Activated naive CD4-positive, alpha-beta T cell treated with anti-CD3 and anti-CD28 coated beads, Interleukin-2, amount 50 U/mL, for 16 hours (primary cell): ENCODE measurements around the gene PDK2.
A peak's percentile ranks its signal among the peaks of the same experiment; 100 is the strongest.

ENCODE experiments used
- DNase-seq: peaks from one replicate; pipeline ENCODE4 v3.0.0-alpha.2; 2020

PDK2 gene

GRCh38 chr17:50080096-50080480 lies 15.1 kb upstream of the PDK2 start:
- DNase-seq, result no peak

- DNase-seq, result no peak
Observed at GRCh38 chr17:50080827-50081226, 14.3 kb upstream of the PDK2 start.

- no peak for DNase-seq
Observed at GRCh38 chr17:50081757-50082156, 13.4 kb upstream of the PDK2 start.

DNA sequence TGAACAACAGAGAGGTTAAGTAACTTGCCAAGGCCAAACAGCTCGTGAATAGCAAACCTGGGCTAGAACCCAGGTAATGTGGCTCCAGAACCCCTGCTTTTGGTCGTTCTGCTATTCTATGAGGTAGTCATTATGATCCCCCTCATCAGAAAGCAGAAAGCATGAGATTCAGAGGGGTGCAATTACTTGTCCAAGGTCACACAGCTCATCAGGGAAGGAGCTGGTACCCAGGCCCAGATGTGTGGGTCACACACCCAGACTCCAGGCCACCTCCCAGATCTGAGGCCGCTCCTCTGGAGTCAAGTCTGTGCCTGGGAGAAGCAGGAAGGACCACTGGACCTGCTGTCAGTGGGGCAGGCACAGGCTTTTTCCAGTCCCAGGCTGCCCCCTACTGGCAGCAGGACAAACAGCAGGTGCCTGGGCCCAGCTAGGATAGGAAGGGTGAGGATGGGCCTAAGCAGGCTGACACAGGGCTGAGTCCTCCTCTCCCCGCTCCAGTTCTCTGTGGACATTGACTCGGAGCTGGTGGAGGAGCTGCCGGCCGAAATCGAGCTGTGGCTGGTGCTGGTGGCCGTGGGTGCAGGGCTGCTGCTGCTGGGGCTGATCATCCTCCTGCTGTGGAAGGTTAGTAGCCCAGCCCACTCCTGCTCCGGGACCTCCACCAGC lies 7.8 kb upstream of the PDK2 start:
- DNase-seq, result peak; percentile 72

DNA sequence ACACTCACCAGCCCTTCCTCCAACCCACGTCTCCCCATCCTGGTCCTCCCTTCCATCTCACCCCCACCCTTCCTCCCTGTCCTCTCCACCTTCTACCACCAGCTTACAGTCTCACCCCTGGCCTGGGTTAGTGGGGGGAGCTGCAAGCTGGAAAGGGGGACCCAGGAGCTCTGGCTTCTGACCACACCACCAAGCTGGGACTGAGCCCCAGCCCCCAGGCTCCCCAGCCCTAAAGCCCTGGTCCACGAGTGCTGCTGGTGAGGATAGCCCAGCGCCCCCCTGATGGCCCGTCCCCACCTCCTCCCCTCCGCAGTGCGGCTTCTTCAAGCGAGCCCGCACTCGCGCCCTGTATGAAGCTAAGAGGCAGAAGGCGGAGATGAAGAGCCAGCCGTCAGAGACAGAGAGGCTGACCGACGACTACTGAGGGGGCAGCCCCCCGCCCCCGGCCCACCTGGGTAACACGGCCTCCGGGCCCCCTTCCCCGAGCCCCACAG lies 7.2 kb upstream of the PDK2 start:
- DNase-seq, result no peak

GRCh38 chr17:50088952-50089825 lies 6.0 kb upstream of the PDK2 start:
- DNase-seq, result no peak

GRCh38 chr17:50090071-50090470 lies 5.1 kb upstream of the PDK2 start:
- DNase-seq, result no peak

- no peak for DNase-seq
Observed at GRCh38 chr17:50090971-50091917, 3.9 kb upstream of the PDK2 start.

GRCh38 chr17:50091918-50092285 lies 3.2 kb upstream of the PDK2 start:
- no peak for DNase-seq

GRCh38 chr17:50093246-50093645 lies 1.9 kb upstream of the PDK2 start:
- no peak for DNase-seq

DNA sequence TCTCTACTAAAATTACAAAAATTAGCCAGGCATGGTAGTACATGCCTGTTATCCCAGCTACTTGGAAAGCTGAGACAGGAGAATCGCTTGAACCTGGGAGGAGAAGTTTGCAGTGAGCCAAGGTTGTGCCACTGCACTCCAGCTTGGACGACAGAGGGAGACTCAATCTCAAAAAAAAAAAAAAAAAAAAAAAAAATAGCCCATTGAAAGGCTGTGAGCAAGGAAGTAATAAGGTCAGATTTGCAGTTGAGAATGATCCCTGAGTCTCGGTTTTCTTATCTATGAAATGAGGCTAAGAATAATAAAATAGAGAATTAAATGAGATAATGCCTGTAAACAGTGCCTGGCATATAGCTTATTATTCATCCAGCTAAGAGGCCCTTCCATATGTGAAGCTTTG lies 1.3 kb upstream of the PDK2 start:
- DNase-seq, result no peak

- peak; percentile 91 for DNase-seq
Observed at GRCh38 chr17:50094243-50094752, 853 bp upstream of the PDK2 start.

GRCh38 chr17:50095626-50096037 lies 481 bp downstream of the PDK2 start:
- DNase-seq, result no peak

DNA sequence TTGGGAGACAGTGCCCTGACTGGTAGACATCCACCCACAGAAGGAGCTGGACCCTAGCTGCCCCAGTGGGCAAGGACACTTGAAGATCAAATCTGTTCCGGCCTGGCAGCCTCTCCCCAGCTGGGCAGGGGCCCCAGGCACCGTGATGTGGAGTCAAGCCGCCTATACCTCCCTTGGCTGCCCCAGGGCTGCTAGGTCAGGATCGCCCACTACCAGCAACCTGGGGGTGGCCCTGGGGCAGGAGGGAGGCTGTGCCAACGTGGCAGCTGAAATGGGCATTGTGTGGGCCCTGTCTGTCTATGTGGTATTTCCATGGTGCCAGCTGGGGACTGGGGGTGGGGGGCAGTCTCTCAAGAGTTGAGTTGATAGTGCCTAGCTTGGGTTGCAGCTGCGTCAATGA lies 941 bp downstream of the PDK2 start:
- no peak for DNase-seq

GRCh38 chr17:50096758-50097157 lies 1.6 kb downstream of the PDK2 start:
- DNase-seq, result no peak

DNA sequence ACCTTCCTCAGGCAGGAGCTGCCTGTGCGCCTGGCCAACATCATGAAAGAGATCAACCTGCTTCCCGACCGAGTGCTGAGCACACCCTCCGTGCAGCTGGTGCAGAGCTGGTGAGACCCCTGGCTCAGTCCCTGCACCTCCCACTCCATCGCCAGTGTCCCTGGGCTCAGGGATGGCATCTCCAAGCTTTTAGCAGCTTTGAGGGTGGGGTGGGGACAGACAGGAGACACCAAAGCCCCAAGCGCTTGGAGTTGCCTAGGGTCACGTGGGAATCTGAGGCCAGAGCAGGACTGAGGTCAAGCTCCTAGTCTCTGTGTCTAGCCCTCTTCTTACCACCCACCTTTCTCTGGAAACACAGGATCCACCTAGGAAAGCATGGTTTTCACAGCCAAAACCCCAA lies 2.3 kb downstream of the PDK2 start:
- no peak for DNase-seq

- no peak for DNase-seq
Observed at GRCh38 chr17:50097926-50098325, 2.8 kb downstream of the PDK2 start.

DNA sequence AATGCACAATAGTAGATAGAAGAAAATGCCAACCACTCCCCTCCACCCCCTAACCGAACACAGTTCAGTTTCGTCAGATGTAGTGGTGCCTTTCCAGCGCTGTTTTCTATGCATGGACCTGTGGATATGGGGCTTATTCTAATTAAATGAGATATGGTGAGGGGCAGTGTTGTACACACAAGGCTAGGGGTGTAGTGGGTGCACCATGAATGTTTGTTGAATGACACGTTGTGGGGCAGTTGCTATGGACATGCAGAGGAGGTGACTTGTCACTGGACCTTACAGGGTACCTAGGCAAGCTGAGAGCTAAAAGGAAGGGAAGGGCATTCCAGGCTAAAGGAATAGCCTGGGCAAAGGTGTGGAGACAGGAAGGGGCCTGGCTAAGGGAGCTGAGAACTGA lies 3.4 kb downstream of the PDK2 start:
- no peak for DNase-seq

- DNase-seq, result no peak
Observed at GRCh38 chr17:50099003-50099402, 3.9 kb downstream of the PDK2 start.

DNA sequence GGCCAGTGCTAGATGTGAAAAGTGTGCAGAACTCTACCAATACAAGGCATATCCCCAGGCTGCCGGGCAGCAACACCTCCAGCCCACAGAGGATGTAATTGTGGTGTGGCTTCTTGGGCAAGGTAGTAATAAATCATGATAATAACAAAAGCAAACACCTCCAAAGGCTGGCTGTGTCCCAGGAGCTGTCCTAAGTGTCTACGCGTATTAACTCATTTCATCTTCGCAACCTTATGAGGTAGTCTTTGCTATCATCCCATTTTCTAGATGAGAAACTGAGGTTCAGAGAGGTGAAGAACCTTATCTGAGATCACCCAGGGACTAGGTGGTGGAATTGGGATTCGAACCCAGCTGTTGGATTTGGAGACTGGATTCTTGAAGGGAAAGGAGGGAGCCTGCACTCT lies 5.3 kb downstream of the PDK2 start:
- DNase-seq, result no peak

- no peak for DNase-seq
Observed at GRCh38 chr17:50100921-50101345, 5.8 kb downstream of the PDK2 start.

DNA sequence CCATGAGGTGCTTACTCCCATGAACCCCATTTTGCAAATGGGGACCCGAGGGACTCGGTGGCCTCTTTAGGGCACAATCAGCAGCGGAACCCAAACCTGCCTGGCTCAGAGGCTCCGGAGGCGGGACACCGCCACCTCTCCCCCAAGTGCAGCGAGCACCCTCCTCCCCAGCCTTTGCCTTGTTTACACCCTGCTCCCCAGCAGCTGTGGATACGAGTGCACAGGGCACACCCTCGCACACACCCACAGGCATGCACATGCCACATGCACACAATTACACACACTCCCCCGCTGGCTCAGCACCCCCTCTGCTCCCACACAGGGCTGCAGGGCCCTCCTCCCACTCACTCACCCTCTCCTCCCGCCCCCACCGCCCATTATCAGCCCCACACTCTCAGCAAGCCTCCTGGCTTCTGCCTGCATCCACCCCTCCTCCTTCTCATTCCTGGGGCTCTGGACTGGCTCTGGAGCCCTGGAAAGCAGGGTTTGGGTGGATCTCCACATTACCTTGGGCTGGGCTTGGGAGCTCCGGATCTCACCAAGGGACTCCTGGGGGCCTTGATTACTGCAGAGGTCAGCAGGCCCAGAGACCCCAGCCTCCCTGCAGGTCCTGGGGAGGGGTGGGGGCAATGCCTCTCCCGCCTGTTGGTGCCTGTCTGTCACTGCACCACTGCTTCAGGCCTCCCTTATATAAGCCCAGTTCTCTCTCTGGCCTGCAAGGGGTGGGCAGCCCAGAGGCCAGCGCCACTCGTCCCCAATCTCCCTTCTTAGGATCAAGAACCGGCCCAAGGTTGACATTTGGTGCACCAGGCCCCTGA lies 6.4 kb downstream of the PDK2 start:
- DNase-seq, result no peak
